Thymus (tissue), 11 donors: ENCODE measurements around the gene PEPD. TPM values are rescaled to one million over a fixed set of nuclear protein-coding genes. Genes with fewer than 3 reads are reported as not detected.
A peak's percentile ranks its signal among the peaks of the same experiment; 100 is the strongest.
"Not testable (repeated sequence)": the region's sequence is repeated elsewhere in the genome, so short reads cannot be mapped to it uniquely, and the experiment has no call there.

Source experiments
- DNase-seq, 9 donors: peaks; one replicate each; pipeline ENCODE4 v3.0.0-alpha.2; 2013; ENCODE audit warnings: low spot score in 9 of 9, low read depth in 6 of 9, missing footprints in 1 of 9
- H3K27ac ChIP-seq, 2 donors: one replicate each; pipeline ENCODE4 v1.5.1; 2013; ENCODE audit warnings: control low read depth in 1 of 2, low read depth in 1 of 2, low read length in 1 of 2, mild to moderate bottlenecking in 1 of 2, moderate library complexity in 1 of 2
- H3K27me3 ChIP-seq, 2 donors: one replicate each; pipeline ENCODE4 v1.5.1; 2013; ENCODE audit warnings: low read length in 1 of 2; ENCODE audit not compliant: control insufficient read depth in 2 of 2, insufficient read depth in 1 of 2
- H3K36me3 ChIP-seq, 2 donors: one replicate each; pipeline ENCODE4 v1.5.1; 2013; ENCODE audit warnings: low read length in 1 of 2, mild to moderate bottlenecking in 1 of 2, moderate library complexity in 1 of 2; ENCODE audit not compliant: control insufficient read depth in 2 of 2, insufficient read depth in 2 of 2
- H3K4me1 ChIP-seq, 2 donors: one replicate each; pipeline ENCODE4 v1.5.1; 2013; ENCODE audit warnings: low read length in 2 of 2; ENCODE audit not compliant: control insufficient read depth in 2 of 2, insufficient read depth in 2 of 2
- H3K4me3 ChIP-seq, 2 donors: one replicate each; pipeline ENCODE4 v1.5.1; 2013; ENCODE audit warnings: low read length in 2 of 2, control low read depth in 1 of 2, mild to moderate bottlenecking in 1 of 2
- H3K9me3 ChIP-seq, 2 donors: one replicate each; pipeline ENCODE4 v1.5.1; 2013; ENCODE audit warnings: low read length in 1 of 2, mild to moderate bottlenecking in 1 of 2; ENCODE audit not compliant: control insufficient read depth in 2 of 2, insufficient read depth in 1 of 2
- WGBS: extraction: QIAGEN DNeasy Blood & Tissue Kit; methylation state at CpG from one replicate; pipeline ENCODE4 v1.1.7; 2013; 5-methylcytosine and 5-hydroxymethylcytosine counted together
- polyA plus RNA-seq: library from polyadenylated mRNA; stranded (reverse); fragments of 200-250 nt; gene quantifications from one replicate; pipeline ENCODE4 v1.2.3, GENCODE V29; 2013
- total RNA-seq: library from RNA; stranded (reverse); fragments of 120-200 nt; gene quantifications from one replicate; pipeline ENCODE4 v1.2.4, GENCODE V29; 2013
- donor health status: healthy.

Gene PEPD
- total and polyA plus RNA-seq, 2 donors, result 24.7 to 42.4 TPM

DNA sequence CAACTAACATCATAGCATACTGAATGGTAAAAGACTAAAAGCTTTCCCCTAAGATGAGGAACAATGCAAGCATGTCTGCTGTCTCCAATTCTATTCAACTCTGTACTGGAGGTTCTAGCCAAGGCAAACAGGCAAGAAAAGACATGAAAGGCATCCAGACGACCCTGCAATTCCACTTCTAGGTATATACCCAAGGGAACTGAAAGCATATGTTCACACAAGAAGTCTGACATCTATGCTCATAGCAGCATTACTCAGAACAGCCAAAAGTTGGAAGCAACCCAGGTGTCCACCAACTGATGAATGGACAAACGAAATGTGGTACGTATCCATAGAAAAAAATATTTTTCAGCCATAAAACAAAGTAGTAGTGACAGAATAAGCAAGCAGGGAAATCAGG is 39.1 kb downstream of the PEPD start:
- 90% methylated on average over 3 of the region's 3 CpGs for WGBS
- Histone ChIP-seq H3K36me3 (peaks cover 1 to 4% of the 10 kb centered on the region in 2 donors), H3K4me1 (peaks cover 0 to 3% of the 10 kb centered on the region in 2 donors)

DNA sequence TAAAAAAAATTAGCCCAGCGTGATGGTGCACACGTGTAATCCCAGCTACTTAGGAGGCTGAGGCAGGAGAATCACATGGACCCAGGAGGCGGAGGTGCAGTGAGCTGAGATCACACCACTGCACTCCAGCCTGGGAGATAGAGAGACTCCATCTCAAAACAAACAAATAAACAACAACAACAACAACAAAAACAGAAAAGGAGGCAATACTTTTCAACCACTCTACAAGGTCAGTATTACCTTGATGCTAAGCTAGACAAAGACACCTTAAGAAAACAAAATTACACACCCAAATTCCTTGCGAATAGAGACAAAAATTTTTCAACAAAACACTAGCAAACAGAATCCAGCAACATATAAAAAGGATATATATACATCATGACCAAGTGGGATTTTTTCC is 39.7 kb downstream of the PEPD start:
- peaks cover 4 to 5% of the 10 kb centered on the region in 2 donors for H3K36me3 ChIP-seq
- no peaks in the 10 kb centered on the region for H3K27me3 ChIP-seq
- no peaks in the 10 kb centered on the region for H3K9me3 ChIP-seq
- H3K27ac ChIP-seq, result no peak overlapping the region
- H3K4me3 ChIP-seq, result no peak overlapping the region
- no peak for DNase-seq
- 96% methylated on average over 4 of the region's 4 CpGs for WGBS
- H3K4me1 ChIP-seq, result no peaks in the 10 kb centered on the region

More for the DNA sequence above, 39.1 kb downstream of the PEPD start:
- DNase-seq, result peak in 1 of 9 donors; percentile 18
- Histone ChIP-seq H3K27me3 (no peaks in the 10 kb centered on the region), H3K4me3 (no peak overlapping the region), H3K9me3 (no peaks in the 10 kb centered on the region), H3K27ac (no peak overlapping the region)

- not testable (repeated sequence) for H3K9me3 ChIP-seq, H3K36me3 ChIP-seq, H3K27me3 ChIP-seq, H3K4me1 ChIP-seq, H3K27ac ChIP-seq, DNase-seq, H3K4me3 ChIP-seq
- WGBS, result 96% methylated on average over 2 of the region's 3 CpGs
These were observed 42.0 kb downstream of the PEPD start for GRCh38 chr19:33479570-33479969.

DNA sequence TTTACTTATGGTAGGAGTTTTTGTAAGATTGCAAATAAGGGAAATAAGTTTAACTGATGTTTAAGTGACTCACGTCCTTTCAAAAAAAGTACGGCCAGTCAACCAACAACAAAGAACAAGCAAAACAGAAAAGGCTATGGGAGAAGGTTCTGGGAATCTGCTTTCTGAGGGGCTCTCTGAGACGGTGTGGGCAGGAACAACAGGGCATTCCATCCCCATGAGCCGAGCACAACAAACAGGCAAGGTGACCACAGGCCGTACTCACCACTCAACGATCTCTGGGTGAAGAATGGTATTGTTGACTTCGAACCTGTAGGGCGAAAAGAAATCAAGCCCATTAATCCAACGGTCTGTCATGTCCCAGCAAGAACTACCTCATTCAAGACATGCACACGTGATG is 43.8 kb downstream of the PEPD start:
- Histone ChIP-seq H3K4me3 (no peak overlapping the region), H3K27ac (no peak overlapping the region), H3K9me3 (no peaks in the 10 kb centered on the region), H3K4me1 (no peaks in the 10 kb centered on the region), H3K27me3 (no peaks in the 10 kb centered on the region), H3K36me3 (peaks cover 4 to 5% of the 10 kb centered on the region in 2 donors)
- DNase-seq, result no peak
- 96% methylated on average over 10 of the region's 10 CpGs for WGBS

- peaks cover 4 to 5% of the 10 kb centered on the region in 2 donors for H3K36me3 ChIP-seq
- no peak for DNase-seq
- H3K27ac ChIP-seq, result no peak overlapping the region
- no peaks in the 10 kb centered on the region for H3K27me3 ChIP-seq
- H3K4me1 ChIP-seq, result no peaks in the 10 kb centered on the region
- 95% methylated on average over 11 of the region's 11 CpGs for WGBS
- no peak overlapping the region for H3K4me3 ChIP-seq
- no peaks in the 10 kb centered on the region for H3K9me3 ChIP-seq
These were observed 45.4 kb downstream of the PEPD start for GRCh38 chr19:33476151-33476707.

- no peak for DNase-seq
- 55% methylated on average over 6 of the region's 6 CpGs for WGBS
- no peaks in the 10 kb centered on the region for H3K9me3 ChIP-seq
- H3K4me3 ChIP-seq, result no peak overlapping the region
- no peak overlapping the region for H3K27ac ChIP-seq
- H3K27me3 ChIP-seq, result no peaks in the 10 kb centered on the region
- no peaks in the 10 kb centered on the region for H3K4me1 ChIP-seq
- peaks cover 4 to 5% of the 10 kb centered on the region in 2 donors for H3K36me3 ChIP-seq
These were observed 47.8 kb downstream of the PEPD start for GRCh38 chr19:33473653-33474305.

- Histone ChIP-seq H3K36me3 (peaks cover 4 to 5% of the 10 kb centered on the region in 2 donors), H3K4me3 (no peak overlapping the region), H3K27ac (no peak overlapping the region), H3K4me1 (no peaks in the 10 kb centered on the region), H3K27me3 (no peaks in the 10 kb centered on the region), H3K9me3 (no peaks in the 10 kb centered on the region)
- DNase-seq, result no peak
- 85% methylated on average over 23 of the region's 23 CpGs for WGBS
These were observed 48.6 kb downstream of the PEPD start for GRCh38 chr19:33472691-33473652.

DNA sequence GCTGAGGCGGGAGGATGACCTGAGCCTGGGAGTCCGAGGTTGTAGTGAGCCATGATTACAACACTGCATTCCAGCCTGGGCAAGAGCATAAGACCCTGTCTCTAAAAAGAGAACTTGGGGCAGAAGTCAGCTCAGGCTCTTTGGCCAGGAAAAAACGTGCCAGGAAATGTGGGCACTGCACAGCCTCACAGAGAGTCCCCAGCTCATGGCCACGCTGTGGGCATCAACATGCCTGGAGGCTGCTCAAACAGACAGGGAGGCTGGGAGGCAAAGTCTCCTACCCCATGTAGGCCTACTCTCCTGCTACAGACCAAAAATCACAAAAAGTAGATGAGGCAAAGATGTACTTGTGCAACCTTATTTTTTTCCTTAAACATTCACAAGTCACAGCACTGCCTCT is 49.4 kb downstream of the PEPD start:
- WGBS, result 90% methylated on average over 4 of the region's 4 CpGs
- Histone ChIP-seq H3K4me3 (no peak overlapping the region), H3K27ac (no peak overlapping the region), H3K36me3 (peaks cover 0 to under 1% of the 10 kb centered on the region in 2 donors), H3K4me1 (no peaks in the 10 kb centered on the region), H3K9me3 (no peaks in the 10 kb centered on the region), H3K27me3 (no peaks in the 10 kb centered on the region)
- no peak for DNase-seq
